B cell (primary cell): ENCODE results near the gene SUSD2. TPM values are rescaled to one million over a fixed set of nuclear protein-coding genes. Genes with fewer than 3 reads are reported as not detected.

Experiments
- ATAC-seq: fragments of 200-7000 bp; cut with Tn5 transposase; one replicate; pipeline ENCODE4 v1.10.0; 2021; ENCODE audit warnings: low read depth, mild to moderate bottlenecking, moderate number of reproducible peaks, moderate library complexity
- CTCF ChIA-PET: fragments of 350-600 bp; sonication (Branson Sonifier 250); formaldehyde crosslinking; loops from one replicate; lab custom pipeline; 2021; ENCODE audit warnings: antibody characterized with exemption, inconsistent platforms; lab: Charles Lee
- POLR2A ChIA-PET: fragments of 350-600 bp; sonication (Branson Sonifier 250); formaldehyde crosslinking; loops from one replicate; lab custom pipeline; 2021; ENCODE audit warnings: antibody characterized with exemption; lab: Charles Lee
- DNase-seq: peaks from one replicate; pipeline ENCODE4 v3.0.0; 2013
- H2AFZ ChIP-seq: 2 replicates; pipeline ENCODE4 v1.6.1; 2012; ENCODE audit warnings: mild to moderate bottlenecking, low read depth, low read length; ENCODE audit not compliant: insufficient read depth, poor library complexity, severe bottlenecking
- H3K27ac ChIP-seq, 2 donors: 1 replicate in 1 of 2; 2 replicates in 1 of 2; pipeline ENCODE4 v1.5.1; 2012 to 2013; ENCODE audit warnings: low read length in 2 of 2, mild to moderate bottlenecking in 2 of 2, moderate library complexity in 1 of 2
- H3K27me3 ChIP-seq, 4 experiments: fragments of 200-600 bp in 1 of 4; sonication (generic) in 1 of 4; replicated peaks in 1 of 4; 1 replicate in 2 of 4; 2 replicates in 2 of 4; pipeline versions ENCODE4 v1.6.1 to v1.7.0; 2013 to 2016; ENCODE audit warnings: low read length in 3 of 4, mild to moderate bottlenecking in 2 of 4, mixed read lengths in 1 of 4, moderate library complexity in 1 of 4; ENCODE audit not compliant: insufficient read depth in 4 of 4, control insufficient read depth in 3 of 4; ENCODE audit errors: control extremely low read depth in 1 of 4
- H3K36me3 ChIP-seq, 2 experiments: replicated peaks in 1 of 2; 1 replicate in 1 of 2; 2 replicates in 1 of 2; pipeline versions ENCODE4 v1.6.1 to v1.7.1; 2013; ENCODE audit warnings: low read length in 1 of 2; ENCODE audit not compliant: insufficient read depth in 2 of 2, control insufficient read depth in 1 of 2; ENCODE audit errors: control extremely low read depth in 1 of 2, extremely low read depth in 1 of 2
- H3K4me1 ChIP-seq, 2 donors: fragments of 200-600 bp in 1 of 2; sonication (generic) in 1 of 2; 1 replicate in 1 of 2; 2 replicates in 1 of 2; pipeline versions ENCODE4 v1.5.1 to v1.6.1; 2013 to 2017; ENCODE audit warnings: low read length in 2 of 2; ENCODE audit not compliant: control insufficient read depth in 2 of 2, insufficient read depth in 2 of 2
- H3K4me2 ChIP-seq: replicated peaks from 2 replicates; pipeline ENCODE3; 2012; ENCODE audit warnings: mild to moderate bottlenecking, low read depth, low read length; ENCODE audit not compliant: poor library complexity, severe bottlenecking
- H3K4me3 ChIP-seq, 5 experiments: fragments of 200-600 bp in 1 of 5; sonication (generic) in 1 of 5; 1 replicate in 3 of 5; 2 replicates in 2 of 5; pipeline versions ENCODE4 v1.5.1 to v1.7.0; 2011 to 2016; ENCODE audit warnings: low read length in 4 of 5, mild to moderate bottlenecking in 4 of 5, low read depth in 2 of 5, control low read depth in 1 of 5, moderate library complexity in 1 of 5; ENCODE audit not compliant: insufficient read depth in 1 of 5; ENCODE audit errors: control extremely low read depth in 1 of 5, extremely low read depth in 1 of 5
- H3K79me2 ChIP-seq: fragments of 200-600 bp; sonication (generic); one replicate; pipeline ENCODE4 v1.6.0; 2016; ENCODE audit warnings: low read length; ENCODE audit not compliant: control insufficient read depth, insufficient read depth
- H3K9ac ChIP-seq: fragments of 200-600 bp; sonication (generic); 2 replicates; pipeline ENCODE4 v1.6.1; 2017; ENCODE audit warnings: mild to moderate bottlenecking, low read length, moderate library complexity
- H3K9me3 ChIP-seq, 3 donors: one replicate each; pipeline versions ENCODE4 v1.6.1 to v1.7.1; 2013; ENCODE audit warnings: low read length in 2 of 3; ENCODE audit not compliant: control insufficient read depth in 2 of 3, insufficient read depth in 1 of 3; ENCODE audit errors: control extremely low read depth in 1 of 3
- H4K20me1 ChIP-seq: 2 replicates; pipeline ENCODE4 v1.6.0; 2012; ENCODE audit warnings: mild to moderate bottlenecking, low read length; ENCODE audit not compliant: insufficient read depth, control insufficient read depth, poor library complexity, severe bottlenecking
- H3K27ac Mint-ChIP-seq: one replicate; pipeline ENCODE4 v1.8.0; 2021; ENCODE audit warnings: mixed read lengths
- H3K27me3 Mint-ChIP-seq: one replicate; pipeline ENCODE4 v1.8.0; 2021; ENCODE audit warnings: mixed read lengths
- H3K4me1 Mint-ChIP-seq: one replicate; pipeline ENCODE4 v1.8.0; 2021; ENCODE audit warnings: mixed read lengths
- H3K4me3 Mint-ChIP-seq: one replicate; pipeline ENCODE4 v1.8.0; 2021; ENCODE audit warnings: mixed read lengths
- H3K9me3 Mint-ChIP-seq: one replicate; pipeline ENCODE4 v1.8.0; 2022; ENCODE audit warnings: mixed read lengths; ENCODE audit not compliant: insufficient read depth
- EZH2 ChIP-seq: IDR thresholded peaks from 2 replicates; pipeline ENCODE4 v1.6.1; 2012; ENCODE audit warnings: borderline replicate concordance, low read depth, mild to moderate bottlenecking, moderate library complexity, low read length; ENCODE audit not compliant: insufficient read depth, poor library complexity, severe bottlenecking
- WGBS: methylation state at CpG from one replicate; pipeline ENCODE4 v1.1.5; 2013; ENCODE audit warnings: missing lambda C conversion rate; ENCODE audit not compliant: insufficient coverage; 5-methylcytosine and 5-hydroxymethylcytosine counted together
- intact Hi-C: fragments of 100-400 bp; cut with micrococcal nuclease; formaldehyde crosslinking; loops from one replicate; pipeline ENCODE4 v1.10.0; 2022
- polyA plus RNA-seq: library from polyadenylated mRNA; depleted of rRNA; stranded (reverse); fragments of >200 nt; gene quantifications from 2 replicates; pipeline ENCODE4 v1.2.3, GENCODE V29; 2012
- total RNA-seq, 2 donors: library from RNA; stranded (reverse); fragments of 120-200 nt in 1 of 2; gene quantifications; 1 replicate in 1 of 2; 2 replicates in 1 of 2; pipeline versions ENCODE4 v1.2.3 to v1.2.4, GENCODE V29; 2013 to 2022
- TF ChIP-seq, protein P1 (sequence below): fragments of 200-600 bp; IDR thresholded peaks from one replicate; pipeline ENCODE4 v1.8.0; 2022; ENCODE audit warnings: antibody characterized with exemption, mild to moderate bottlenecking

SUSD2 gene
- total and polyA plus RNA-seq, 2 donors (not counting 1 experiment from before 2014, with no cell fraction given): 0.30 to 0.48 TPM

DNA sequence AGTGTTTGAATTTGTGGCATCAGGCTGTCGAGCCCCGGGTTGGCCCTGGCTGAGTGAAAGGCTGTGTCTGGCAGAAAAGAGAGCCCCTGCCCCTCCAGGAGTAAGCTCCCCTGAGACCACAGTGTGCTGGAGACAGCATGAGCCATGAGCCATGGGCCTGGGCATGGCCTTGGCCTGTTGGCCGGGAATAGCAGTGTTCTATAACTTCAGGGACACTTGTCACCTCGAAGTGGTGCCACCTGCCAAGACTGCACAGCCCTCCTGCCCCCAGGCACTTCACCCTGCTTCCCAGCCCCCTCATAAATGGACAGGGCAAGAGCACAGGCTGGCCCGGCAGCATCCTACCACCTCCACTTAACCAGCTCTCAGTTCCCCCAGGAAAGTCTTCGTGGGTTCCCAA lies 20.7 kb upstream of the SUSD2 start:
- Histone ChIP-seq H3K4me1 (peaks cover 27 to 45% of the 10 kb centered on the region in 2 donors), H3K27ac (no peak overlapping the region), H2AFZ (no peak overlapping the region), H3K27me3 (no peaks in the 10 kb centered on the region), H4K20me1 (peaks cover 77% of the 10 kb centered on the region), H3K79me2 (peaks cover 80% of the 10 kb centered on the region), H3K36me3 (peaks cover 0 to 74% of the 10 kb centered on the region in 2 experiments), H3K9me3 (no peaks in the 10 kb centered on the region), H3K9ac (no peak overlapping the region), H3K4me2 (no peak overlapping the region), H3K4me3 (no peak overlapping the region)
- CTCF ChIA-PET: interaction anchor here (1.4 to 7.7 kb wide), 2 partner anchors 15 to 27 kb away, joined by 3 to 77 read pairs; no protein-coding TSS in a partner anchor
- no peak for TF ChIP-seq EZH2
- TF ChIP-seq, protein P1, sequence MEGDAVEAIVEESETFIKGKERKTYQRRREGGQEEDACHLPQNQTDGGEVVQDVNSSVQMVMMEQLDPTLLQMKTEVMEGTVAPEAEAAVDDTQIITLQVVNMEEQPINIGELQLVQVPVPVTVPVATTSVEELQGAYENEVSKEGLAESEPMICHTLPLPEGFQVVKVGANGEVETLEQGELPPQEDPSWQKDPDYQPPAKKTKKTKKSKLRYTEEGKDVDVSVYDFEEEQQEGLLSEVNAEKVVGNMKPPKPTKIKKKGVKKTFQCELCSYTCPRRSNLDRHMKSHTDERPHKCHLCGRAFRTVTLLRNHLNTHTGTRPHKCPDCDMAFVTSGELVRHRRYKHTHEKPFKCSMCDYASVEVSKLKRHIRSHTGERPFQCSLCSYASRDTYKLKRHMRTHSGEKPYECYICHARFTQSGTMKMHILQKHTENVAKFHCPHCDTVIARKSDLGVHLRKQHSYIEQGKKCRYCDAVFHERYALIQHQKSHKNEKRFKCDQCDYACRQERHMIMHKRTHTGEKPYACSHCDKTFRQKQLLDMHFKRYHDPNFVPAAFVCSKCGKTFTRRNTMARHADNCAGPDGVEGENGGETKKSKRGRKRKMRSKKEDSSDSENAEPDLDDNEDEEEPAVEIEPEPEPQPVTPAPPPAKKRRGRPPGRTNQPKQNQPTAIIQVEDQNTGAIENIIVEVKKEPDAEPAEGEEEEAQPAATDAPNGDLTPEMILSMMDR: no peak
- no peak for DNase-seq
- H3K27ac Mint-ChIP-seq: peak overlapping the region; percentile 72
- peaks cover 42% of the 10 kb centered on the region for H3K4me1 Mint-ChIP-seq
- no peaks in the 10 kb centered on the region for H3K9me3 Mint-ChIP-seq
- no peak for ATAC-seq
- H3K27me3 Mint-ChIP-seq: no peaks in the 10 kb centered on the region
- POLR2A ChIA-PET: no interaction called here
- intact Hi-C loops: no loop called here
- WGBS: 86% methylated on average over 6 of the region's 6 CpGs
- H3K4me3 Mint-ChIP-seq: no peak overlapping the region

DNA sequence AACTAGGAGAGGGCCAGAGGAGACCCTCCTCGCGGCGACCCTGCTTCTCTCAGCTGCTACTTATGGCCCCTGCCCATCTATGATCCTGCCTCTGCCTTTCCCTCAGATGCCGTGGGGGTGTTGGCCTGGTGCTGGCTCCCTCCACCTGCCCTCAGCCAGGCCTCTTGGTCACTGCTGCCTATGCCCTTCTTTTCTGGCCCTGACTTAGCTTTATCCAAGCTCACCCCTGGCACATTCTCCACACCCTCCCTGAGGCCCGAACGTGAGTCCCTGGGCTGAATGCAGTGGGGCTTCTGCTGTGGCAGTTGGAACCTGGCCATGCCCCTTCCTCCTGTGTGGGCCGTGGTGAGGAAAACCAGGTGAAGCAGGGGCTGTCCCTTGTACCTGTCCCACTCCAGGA lies 19.8 kb upstream of the SUSD2 start:
- WGBS: 99% methylated on average over 6 of the region's 7 CpGs
- intact Hi-C loops: no loop called here
- TF ChIP-seq, protein P1: no peak
- no peak for TF ChIP-seq EZH2
- Mint-ChIP-seq H3K4me1 (peaks cover 41% of the 10 kb centered on the region), H3K27ac (no peak overlapping the region), H3K4me3 (no peak overlapping the region), H3K9me3 (no peaks in the 10 kb centered on the region), H3K27me3 (no peaks in the 10 kb centered on the region)
- H3K9ac ChIP-seq: no peak overlapping the region
- no peak overlapping the region for H3K4me2 ChIP-seq
- no peaks in the 10 kb centered on the region for H3K9me3 ChIP-seq
- H3K27me3 ChIP-seq: no peaks in the 10 kb centered on the region
- DNase-seq (no peak), ATAC-seq (no peak)
- ChIA-PET CTCF (interaction anchor here (0.6 to 2.5 kb wide), 2 partner anchors 14 to 18 kb away, joined by 3 to 8 read pairs; no protein-coding TSS in a partner anchor), POLR2A (no interaction called here)
- no peak overlapping the region for H2AFZ ChIP-seq
- peaks cover 25 to 42% of the 10 kb centered on the region in 2 donors for H3K4me1 ChIP-seq
- peaks cover 86% of the 10 kb centered on the region for H4K20me1 ChIP-seq
- peaks cover 87% of the 10 kb centered on the region for H3K79me2 ChIP-seq
- no peak overlapping the region for H3K27ac ChIP-seq
- no peak overlapping the region for H3K4me3 ChIP-seq
- peaks cover 0 to 83% of the 10 kb centered on the region in 2 experiments for H3K36me3 ChIP-seq
